ENCODE data around the gene PLCB3.

DNA sequence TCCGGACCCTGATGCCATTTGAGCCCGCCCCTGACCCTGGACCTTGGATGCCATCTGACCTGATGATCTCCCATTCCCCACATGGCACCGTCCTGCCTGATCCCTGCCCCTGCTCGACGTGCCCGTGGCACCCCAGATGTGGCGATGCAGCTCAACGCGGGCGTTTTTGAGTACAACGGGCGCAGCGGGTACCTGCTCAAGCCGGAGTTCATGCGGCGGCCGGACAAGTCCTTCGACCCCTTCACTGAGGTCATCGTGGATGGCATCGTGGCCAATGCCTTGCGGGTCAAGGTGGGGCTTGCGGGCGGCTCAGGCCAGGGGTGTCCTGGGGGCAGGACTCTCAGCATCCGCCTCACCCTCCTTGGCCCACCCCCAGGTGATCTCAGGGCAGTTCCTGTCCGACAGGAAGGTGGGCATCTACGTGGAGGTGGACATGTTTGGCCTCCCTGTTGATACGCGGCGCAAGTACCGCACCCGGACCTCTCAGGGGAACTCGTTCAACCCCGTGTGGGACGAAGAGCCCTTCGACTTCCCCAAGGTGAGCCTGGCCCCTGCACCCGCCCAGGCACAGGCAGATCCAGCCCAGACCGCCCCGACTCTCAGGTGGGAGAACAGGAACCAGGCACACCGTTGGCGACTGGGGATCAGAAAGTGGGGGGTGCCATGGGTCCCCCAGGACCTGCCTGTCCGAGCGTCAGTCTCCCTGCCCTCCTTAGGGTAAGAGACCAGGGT is 11.1 kb downstream of the PLCB3 start:
- TF ChIP-seq, protein P1, sequence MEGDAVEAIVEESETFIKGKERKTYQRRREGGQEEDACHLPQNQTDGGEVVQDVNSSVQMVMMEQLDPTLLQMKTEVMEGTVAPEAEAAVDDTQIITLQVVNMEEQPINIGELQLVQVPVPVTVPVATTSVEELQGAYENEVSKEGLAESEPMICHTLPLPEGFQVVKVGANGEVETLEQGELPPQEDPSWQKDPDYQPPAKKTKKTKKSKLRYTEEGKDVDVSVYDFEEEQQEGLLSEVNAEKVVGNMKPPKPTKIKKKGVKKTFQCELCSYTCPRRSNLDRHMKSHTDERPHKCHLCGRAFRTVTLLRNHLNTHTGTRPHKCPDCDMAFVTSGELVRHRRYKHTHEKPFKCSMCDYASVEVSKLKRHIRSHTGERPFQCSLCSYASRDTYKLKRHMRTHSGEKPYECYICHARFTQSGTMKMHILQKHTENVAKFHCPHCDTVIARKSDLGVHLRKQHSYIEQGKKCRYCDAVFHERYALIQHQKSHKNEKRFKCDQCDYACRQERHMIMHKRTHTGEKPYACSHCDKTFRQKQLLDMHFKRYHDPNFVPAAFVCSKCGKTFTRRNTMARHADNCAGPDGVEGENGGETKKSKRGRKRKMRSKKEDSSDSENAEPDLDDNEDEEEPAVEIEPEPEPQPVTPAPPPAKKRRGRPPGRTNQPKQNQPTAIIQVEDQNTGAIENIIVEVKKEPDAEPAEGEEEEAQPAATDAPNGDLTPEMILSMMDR (IDR thresholded peaks at IDR 0.05), result no peak
- TF ChIP-seq, protein P2, sequence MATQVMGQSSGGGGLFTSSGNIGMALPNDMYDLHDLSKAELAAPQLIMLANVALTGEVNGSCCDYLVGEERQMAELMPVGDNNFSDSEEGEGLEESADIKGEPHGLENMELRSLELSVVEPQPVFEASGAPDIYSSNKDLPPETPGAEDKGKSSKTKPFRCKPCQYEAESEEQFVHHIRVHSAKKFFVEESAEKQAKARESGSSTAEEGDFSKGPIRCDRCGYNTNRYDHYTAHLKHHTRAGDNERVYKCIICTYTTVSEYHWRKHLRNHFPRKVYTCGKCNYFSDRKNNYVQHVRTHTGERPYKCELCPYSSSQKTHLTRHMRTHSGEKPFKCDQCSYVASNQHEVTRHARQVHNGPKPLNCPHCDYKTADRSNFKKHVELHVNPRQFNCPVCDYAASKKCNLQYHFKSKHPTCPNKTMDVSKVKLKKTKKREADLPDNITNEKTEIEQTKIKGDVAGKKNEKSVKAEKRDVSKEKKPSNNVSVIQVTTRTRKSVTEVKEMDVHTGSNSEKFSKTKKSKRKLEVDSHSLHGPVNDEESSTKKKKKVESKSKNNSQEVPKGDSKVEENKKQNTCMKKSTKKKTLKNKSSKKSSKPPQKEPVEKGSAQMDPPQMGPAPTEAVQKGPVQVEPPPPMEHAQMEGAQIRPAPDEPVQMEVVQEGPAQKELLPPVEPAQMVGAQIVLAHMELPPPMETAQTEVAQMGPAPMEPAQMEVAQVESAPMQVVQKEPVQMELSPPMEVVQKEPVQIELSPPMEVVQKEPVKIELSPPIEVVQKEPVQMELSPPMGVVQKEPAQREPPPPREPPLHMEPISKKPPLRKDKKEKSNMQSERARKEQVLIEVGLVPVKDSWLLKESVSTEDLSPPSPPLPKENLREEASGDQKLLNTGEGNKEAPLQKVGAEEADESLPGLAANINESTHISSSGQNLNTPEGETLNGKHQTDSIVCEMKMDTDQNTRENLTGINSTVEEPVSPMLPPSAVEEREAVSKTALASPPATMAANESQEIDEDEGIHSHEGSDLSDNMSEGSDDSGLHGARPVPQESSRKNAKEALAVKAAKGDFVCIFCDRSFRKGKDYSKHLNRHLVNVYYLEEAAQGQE (IDR thresholded peaks at IDR 0.05; ENCODE audit: insufficient read depth in 1 of 2, low read depth in 2 of 2, low read length in 1 of 2), result no peak
- TF ChIP-seq TCF7L2 (IDR thresholded peaks at IDR 0.05; ENCODE audit: low read depth, low read length) (no peak), POLR2AphosphoS5 (IDR thresholded peaks at IDR 0.05; ENCODE audit: low read depth, low read length) (no peak)

All from Panc1 (cell line).